ENCODE results near the gene NOP56.

NOP56 gene

GRCh38 chr20:2690213-2690612, 37.8 kb downstream of the NOP56 start:
- intact Hi-C loops (cut with DNase I; ENCODE audit: low total_unique reads) = loop anchor here (10.0 kb wide), 2 partner anchors 145 to 185 kb away; partner anchors contain the start of gene PTPRA
- no peaks in the 10 kb centered on the region for H3K9me3 ChIP-seq
- no peak for TF ChIP-seq CTCF (IDR thresholded peaks at IDR 0.05)
- H3K27me3 ChIP-seq = peaks cover 0 to 23% of the 10 kb centered on the region in 2 donors
- no peaks in the 10 kb centered on the region for H3K36me3 ChIP-seq
- no peak overlapping the region for H3K27ac ChIP-seq
- H3K4me3 ChIP-seq = no peak overlapping the region
- peak in 1 of 2 donors; percentile 37 for DNase-seq
- peaks cover 0 to 16% (median 14%) of the 10 kb centered on the region in 4 donors for H3K4me1 ChIP-seq

- intact Hi-C loops (cut with DNase I; ENCODE audit: low total_unique reads) = loop anchor here (10.0 kb wide), 2 partner anchors 144 to 184 kb away; partner anchors contain the start of gene PTPRA
- Histone ChIP-seq H3K9me3 (no peaks in the 10 kb centered on the region), H3K4me1 (peaks cover 0 to 16% (median 14%) of the 10 kb centered on the region in 4 donors), H3K36me3 (no peaks in the 10 kb centered on the region), H3K27ac (no peak overlapping the region), H3K4me3 (no peak overlapping the region), H3K27me3 (peaks cover 0 to 26% of the 10 kb centered on the region in 2 donors)
- DNase-seq = peak in 1 of 2 donors; percentile 47
- TF ChIP-seq CTCF (IDR thresholded peaks at IDR 0.05) = no peak
Measured at GRCh38 chr20:2690718-2691117, 38.3 kb downstream of the NOP56 start.

GRCh38 chr20:2691127-2691526, 38.7 kb downstream of the NOP56 start:
- Histone ChIP-seq H3K9me3 (no peaks in the 10 kb centered on the region), H3K27me3 (peaks cover 0 to 26% of the 10 kb centered on the region in 2 donors), H3K4me1 (peaks cover 0 to 16% (median 14%) of the 10 kb centered on the region in 4 donors), H3K27ac (peak overlapping the region in 1 of 2 donors; percentile 85), H3K4me3 (no peak overlapping the region), H3K36me3 (no peaks in the 10 kb centered on the region)
- TF ChIP-seq CTCF (IDR thresholded peaks at IDR 0.05) = no peak
- DNase-seq = peak in 1 of 2 donors; percentile 37
- intact Hi-C loops (cut with DNase I; ENCODE audit: low total_unique reads) = loop anchor here (10.0 kb wide), 2 partner anchors 144 to 184 kb away; partner anchors contain the start of gene PTPRA

GRCh38 chr20:2691663-2692035, 39.2 kb downstream of the NOP56 start:
- H3K4me3 ChIP-seq = peak overlapping the region; percentile 60
- intact Hi-C loops (cut with DNase I; ENCODE audit: low total_unique reads) = loop anchor here (2.0 to 10.0 kb wide), 3 partner anchors 39 to 183 kb away; partner anchors contain the start of genes NOP56 and PTPRA
- H3K27me3 ChIP-seq = peaks cover 0 to 22% of the 10 kb centered on the region in 2 donors
- H3K9me3 ChIP-seq = no peaks in the 10 kb centered on the region
- H3K4me1 ChIP-seq = peaks cover 0 to 16% (median 14%) of the 10 kb centered on the region in 4 donors
- TF ChIP-seq CTCF (IDR thresholded peaks at IDR 0.05) = no peak
- H3K36me3 ChIP-seq = no peaks in the 10 kb centered on the region
- DNase-seq = no peak
- H3K27ac ChIP-seq = peak overlapping the region; percentile 75 to 85

GRCh38 chr20:2692036-2692885, 39.8 kb downstream of the NOP56 start, which contains the start of gene EBF4:
EBF4 (plus strand) TSS chr20:2692780; CDS start chr20:2693646, 866 bp downstream.
- Histone ChIP-seq H3K27me3 (peaks cover 0 to 16% of the 10 kb centered on the region in 2 donors), H3K36me3 (no peaks in the 10 kb centered on the region), H3K27ac (peak within 1 kb of the TSS; percentile 75 to 85), H3K4me1 (peaks cover 0 to 16% (median 14%) of the 10 kb centered on the region in 4 donors), H3K9me3 (no peaks in the 10 kb centered on the region), H3K4me3 (peak within 1 kb of the TSS; percentile 60)
- no peak for TF ChIP-seq CTCF (IDR thresholded peaks at IDR 0.05)
- DNase-seq = peak in 1 of 2 donors; percentile 75
- intact Hi-C loops (cut with DNase I; ENCODE audit: low total_unique reads) = loop anchor here (2.0 to 10.0 kb wide), 3 partner anchors 39 to 183 kb away; partner anchors contain the start of genes NOP56 and PTPRA
